Upper lobe of right lung (tissue), 1 donor: ENCODE data around the gene HYAL3. TPM values are rescaled to one million over a fixed set of nuclear protein-coding genes. Genes with fewer than 3 reads are reported as not detected.
A peak's percentile ranks its signal among the peaks of the same experiment; 100 is the strongest.

Source experiments
- ATAC-seq: fragments of 200-7000 bp; cut with Tn5 transposase; one replicate; pipeline ENCODE4 v1.9.1; 2020; ENCODE audit warnings: mild to moderate bottlenecking, moderate library complexity
- DNase-seq: peaks from one replicate; pipeline ENCODE4 v3.0.0-alpha.2; 2020
- H3K27ac ChIP-seq: fragments of 200-600 bp; one replicate; pipeline ENCODE4 v1.8.0; 2022
- H3K27me3 ChIP-seq: fragments of 200-600 bp; one replicate; pipeline ENCODE4 v1.8.0; 2022; ENCODE audit warnings: mild to moderate bottlenecking
- H3K36me3 ChIP-seq: fragments of 200-600 bp; one replicate; pipeline ENCODE4 v1.8.0; 2022
- H3K4me1 ChIP-seq: fragments of 200-600 bp; one replicate; pipeline ENCODE4 v1.8.0; 2022
- H3K4me3 ChIP-seq: fragments of 200-600 bp; one replicate; pipeline ENCODE4 v1.8.0; 2022; ENCODE audit warnings: mild to moderate bottlenecking
- H3K9me3 ChIP-seq: fragments of 200-600 bp; one replicate; pipeline ENCODE4 v1.8.0; 2022
- CTCF ChIP-seq: fragments of 200-600 bp; IDR thresholded peaks from one replicate; pipeline ENCODE4 v1.8.0; 2022; ENCODE audit warnings: antibody characterized with exemption
- intact Hi-C: fragments of 100-400 bp; cut with DNase I; formaldehyde crosslinking; loops from one replicate; pipeline ENCODE4 v1.11.0; 2022
- total RNA-seq: library from RNA; stranded (reverse); fragmentation: NEBNext Ultra II Directional; extraction: Animal tissue kit (Norgen Biotek cat#: 25700); gene quantifications from one replicate; pipeline ENCODE4 v1.2.1, GENCODE V29; 2021
- donor health status: DM: no; HTN: yes; CAD: no; lungs with severe emphysema.

The HYAL3 gene
- total RNA-seq, 1 donor from 2014 or later, result 2.8 TPM

GRCh38 chr3:50278123-50278879 lies 20.9 kb downstream of the HYAL3 start:
- intact Hi-C loops, result no loop called here
- ATAC-seq (no peak), DNase-seq (no peak)
- Histone ChIP-seq H3K27me3 (peaks cover 7% of the 10 kb centered on the region), H3K27ac (no peak overlapping the region), H3K4me3 (no peak overlapping the region), H3K4me1 (peaks cover 14% of the 10 kb centered on the region), H3K36me3 (no peaks in the 10 kb centered on the region), H3K9me3 (no peaks in the 10 kb centered on the region)
- no peak for TF ChIP-seq CTCF

- Histone ChIP-seq H3K27ac (no peak overlapping the region), H3K4me1 (peaks cover 21% of the 10 kb centered on the region), H3K9me3 (no peaks in the 10 kb centered on the region), H3K36me3 (no peaks in the 10 kb centered on the region), H3K4me3 (no peak overlapping the region), H3K27me3 (peaks cover 7% of the 10 kb centered on the region)
- DNase-seq, result no peak
- ATAC-seq, result no peak
- no peak for TF ChIP-seq CTCF
- intact Hi-C loops, result no loop called here
Measured at GRCh38 chr3:50276762-50277101, 22.5 kb downstream of the HYAL3 start.

- Histone ChIP-seq H3K4me3 (no peak overlapping the region), H3K36me3 (no peaks in the 10 kb centered on the region), H3K27ac (no peak overlapping the region), H3K4me1 (peaks cover 21% of the 10 kb centered on the region), H3K9me3 (no peaks in the 10 kb centered on the region), H3K27me3 (peaks cover 7% of the 10 kb centered on the region)
- intact Hi-C loops, result no loop called here
- TF ChIP-seq CTCF, result no peak
- ATAC-seq, result no peak
- DNase-seq, result no peak
Measured at GRCh38 chr3:50275996-50276761, 23.0 kb downstream of the HYAL3 start.

- Histone ChIP-seq H3K4me3 (no peak overlapping the region), H3K27me3 (peaks cover 7% of the 10 kb centered on the region), H3K9me3 (no peaks in the 10 kb centered on the region), H3K36me3 (no peaks in the 10 kb centered on the region), H3K4me1 (peaks cover 21% of the 10 kb centered on the region), H3K27ac (no peak overlapping the region)
- TF ChIP-seq CTCF, result no peak
- intact Hi-C loops, result no loop called here
- DNase-seq (no peak), ATAC-seq (no peak)
Measured at GRCh38 chr3:50275141-50275995, 23.8 kb downstream of the HYAL3 start.

- no peaks in the 10 kb centered on the region for H3K9me3 ChIP-seq
- peak; percentile 57 for ATAC-seq
- peaks cover 7% of the 10 kb centered on the region for H3K27me3 ChIP-seq
- H3K4me3 ChIP-seq, result no peak overlapping the region
- TF ChIP-seq CTCF, result peak; percentile 69
- peak; percentile 86 for DNase-seq
- no peaks in the 10 kb centered on the region for H3K36me3 ChIP-seq
- H3K4me1 ChIP-seq, result peaks cover 21% of the 10 kb centered on the region
- intact Hi-C loops, result loop anchor here (5.0 kb wide), 2 partner anchors 47 to 82 kb away; partner anchors contain the start of gene GNAT1
- peak overlapping the region; percentile 3 for H3K27ac ChIP-seq
Measured at GRCh38 chr3:50274371-50275104, 24.7 kb downstream of the HYAL3 start.
